Measurements from ENCODE around the gene MALRD1.

DNA sequence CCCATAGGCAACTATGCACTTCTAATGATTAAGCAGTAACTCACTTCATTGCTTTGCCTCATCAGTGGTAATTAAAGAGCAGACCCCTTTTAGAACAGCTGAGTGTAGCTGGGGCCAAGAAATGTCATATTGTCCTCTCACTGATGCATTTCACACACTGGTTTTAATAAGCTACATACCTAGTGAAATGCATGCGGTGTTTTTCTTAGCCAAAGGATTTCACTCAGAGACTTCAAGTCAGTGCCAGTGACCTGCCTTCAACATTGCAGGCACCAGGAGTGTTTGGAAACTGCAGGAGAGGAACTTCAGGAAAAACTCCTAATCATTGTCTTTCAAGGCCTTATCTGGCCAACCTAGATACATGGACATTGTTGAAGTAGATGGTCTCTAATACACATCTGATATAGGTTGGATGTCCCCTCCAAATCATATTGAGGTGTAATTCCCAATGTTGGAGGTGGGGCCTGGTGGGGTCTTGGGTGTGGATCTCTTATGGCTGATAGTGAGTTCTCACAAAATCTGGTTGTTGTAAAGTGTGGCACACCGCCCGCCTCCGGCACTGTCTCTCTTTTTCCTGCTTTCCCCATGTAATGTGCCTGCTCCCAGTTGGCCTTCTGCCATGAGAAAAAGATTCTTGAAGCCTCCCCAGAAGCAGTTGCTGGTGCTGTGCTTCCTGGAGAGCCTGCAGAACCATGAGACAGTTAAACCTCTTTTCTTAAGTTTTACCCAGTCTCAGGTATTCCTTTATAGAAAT lies 515.0 kb downstream of the MALRD1 start:
- TF ChIP-seq, protein P1, sequence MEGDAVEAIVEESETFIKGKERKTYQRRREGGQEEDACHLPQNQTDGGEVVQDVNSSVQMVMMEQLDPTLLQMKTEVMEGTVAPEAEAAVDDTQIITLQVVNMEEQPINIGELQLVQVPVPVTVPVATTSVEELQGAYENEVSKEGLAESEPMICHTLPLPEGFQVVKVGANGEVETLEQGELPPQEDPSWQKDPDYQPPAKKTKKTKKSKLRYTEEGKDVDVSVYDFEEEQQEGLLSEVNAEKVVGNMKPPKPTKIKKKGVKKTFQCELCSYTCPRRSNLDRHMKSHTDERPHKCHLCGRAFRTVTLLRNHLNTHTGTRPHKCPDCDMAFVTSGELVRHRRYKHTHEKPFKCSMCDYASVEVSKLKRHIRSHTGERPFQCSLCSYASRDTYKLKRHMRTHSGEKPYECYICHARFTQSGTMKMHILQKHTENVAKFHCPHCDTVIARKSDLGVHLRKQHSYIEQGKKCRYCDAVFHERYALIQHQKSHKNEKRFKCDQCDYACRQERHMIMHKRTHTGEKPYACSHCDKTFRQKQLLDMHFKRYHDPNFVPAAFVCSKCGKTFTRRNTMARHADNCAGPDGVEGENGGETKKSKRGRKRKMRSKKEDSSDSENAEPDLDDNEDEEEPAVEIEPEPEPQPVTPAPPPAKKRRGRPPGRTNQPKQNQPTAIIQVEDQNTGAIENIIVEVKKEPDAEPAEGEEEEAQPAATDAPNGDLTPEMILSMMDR (IDR thresholded peaks at IDR 0.05) = no peak
- TF ChIP-seq POLR2AphosphoS5 (IDR thresholded peaks at IDR 0.05) = no peak
- TF ChIP-seq EP300 (IDR thresholded peaks at IDR 0.05) = no peak

Data from sigmoid colon (tissue), 4 donors.